Testis (tissue), 3 donors: ENCODE results near the gene EIF4E1B. TPM values are rescaled to one million over a fixed set of nuclear protein-coding genes. Genes with fewer than 3 reads are reported as not detected.

Source experiments
- DNase-seq: peaks from one replicate; pipeline ENCODE4 v3.0.0-alpha.2; 2019
- H3K27ac ChIP-seq, 2 donors: fragments of 200-600 bp; sonication (generic); one replicate each; pipeline ENCODE4 v1.5.1; 2019
- H3K27me3 ChIP-seq: fragments of 200-600 bp; sonication (generic); one replicate; pipeline ENCODE4 v1.5.1; 2019
- H3K36me3 ChIP-seq: fragments of 200-600 bp; sonication (generic); one replicate; pipeline ENCODE4 v1.5.1; 2017; ENCODE audit warnings: low read depth; ENCODE audit errors: missing control alignments
- H3K4me1 ChIP-seq: fragments of 200-600 bp; sonication (generic); one replicate; pipeline ENCODE4 v1.5.1; 2019
- H3K4me3 ChIP-seq, 2 donors: fragments of 200-600 bp; sonication (generic); one replicate each; pipeline ENCODE4 v1.5.1; 2017 to 2019
- H3K9me3 ChIP-seq: fragments of 200-600 bp; sonication (generic); one replicate; pipeline ENCODE4 v1.5.1; 2017
- CTCF ChIP-seq, 3 experiments: fragments of 450-650 bp in 2 of 3; fragments of 200-600 bp in 1 of 3; sonication (generic) in 1 of 3; IDR thresholded peaks; one replicate each; pipeline ENCODE4 v1.5.1; 2016 to 2019; ENCODE audit warnings: antibody characterized with exemption in 3 of 3, mild to moderate bottlenecking in 2 of 3, moderate library complexity in 1 of 3
- POLR2A ChIP-seq: fragments of 450-650 bp; IDR thresholded peaks from one replicate; pipeline ENCODE4 v1.6.1; 2017; ENCODE audit warnings: antibody characterized with exemption, mild to moderate bottlenecking, moderate library complexity
- WGBS, 2 donors: methylation state at CpG; one replicate each; pipeline ENCODE4 v1.1.5; 2018; 5-methylcytosine and 5-hydroxymethylcytosine counted together
- intact Hi-C: fragments of 100-400 bp; cut with DNase I; formaldehyde crosslinking; loops from one replicate; pipeline ENCODE4 v1.15.1; 2023; ENCODE audit warnings: low total_unique reads
- polyA plus RNA-seq: library from polyadenylated mRNA; stranded (reverse); fragments of 350-450 nt; fragmentation: Illumina TruSeq; extraction: RNeasy Lipid Tissue Mini Kit (QIAGEN cat#74804); gene quantifications from one replicate; pipeline ENCODE4 v1.2.3, GENCODE V29; 2014; ENCODE audit warnings: low read depth, low replicate concordance; ENCODE audit not compliant: insufficient read depth
- total RNA-seq, 2 donors: library from RNA; depleted of rRNA; stranded (reverse); fragments of >200 nt; gene quantifications; one replicate each; pipeline ENCODE4 v1.2.3, GENCODE V29; 2016

The EIF4E1B gene
- total and polyA plus RNA-seq, 3 donors from 2014 or later = 0.99 to 2.4 (median 1.0) TPM

GRCh38 chr5:176643491-176644219 lies 13.2 kb downstream of the EIF4E1B start:
- Histone ChIP-seq H3K36me3 (no peaks in the 10 kb centered on the region), H3K4me1 (peaks cover 24% of the 10 kb centered on the region), H3K27ac (no peak overlapping the region), H3K27me3 (no peaks in the 10 kb centered on the region), H3K9me3 (no peaks in the 10 kb centered on the region), H3K4me3 (no peak overlapping the region)
- 80 to 88% methylated on average over 7 to 11 of the region's 11 CpGs for WGBS, 2 donors
- TF ChIP-seq CTCF (IDR thresholded peaks at IDR 0.05) (no peak), POLR2A (no peak)
- no peak for DNase-seq
- intact Hi-C loops = no loop called here

GRCh38 chr5:176644294-176644693 lies 13.8 kb downstream of the EIF4E1B start:
- 79 to 83% methylated on average over 2 to 9 of the region's 9 CpGs for WGBS, 2 donors
- no peaks in the 10 kb centered on the region for H3K9me3 ChIP-seq
- H3K27ac ChIP-seq = no peak overlapping the region
- no peaks in the 10 kb centered on the region for H3K27me3 ChIP-seq
- no peak for DNase-seq
- no peaks in the 10 kb centered on the region for H3K36me3 ChIP-seq
- intact Hi-C loops = no loop called here
- TF ChIP-seq CTCF (IDR thresholded peaks at IDR 0.05) (no peak), POLR2A (no peak)
- peaks cover 27% of the 10 kb centered on the region for H3K4me1 ChIP-seq
- no peak overlapping the region for H3K4me3 ChIP-seq

GRCh38 chr5:176644878-176645670 lies 14.6 kb downstream of the EIF4E1B start:
- TF ChIP-seq CTCF (IDR thresholded peaks at IDR 0.05) = no peak
- TF ChIP-seq POLR2A = no peak
- peaks cover 30% of the 10 kb centered on the region for H3K4me1 ChIP-seq
- H3K36me3 ChIP-seq = no peaks in the 10 kb centered on the region
- H3K9me3 ChIP-seq = no peaks in the 10 kb centered on the region
- no peak overlapping the region for H3K27ac ChIP-seq
- no peaks in the 10 kb centered on the region for H3K27me3 ChIP-seq
- DNase-seq = no peak
- 89 to 96% methylated on average over 20 to 22 of the region's 22 CpGs for WGBS, 2 donors
- intact Hi-C loops = no loop called here
- no peak overlapping the region for H3K4me3 ChIP-seq

GRCh38 chr5:176646049-176646706 lies 15.7 kb downstream of the EIF4E1B start:
- Histone ChIP-seq H3K27ac (peak overlapping the region in 1 of 2 donors; percentile 63), H3K27me3 (no peaks in the 10 kb centered on the region), H3K9me3 (no peaks in the 10 kb centered on the region), H3K36me3 (no peaks in the 10 kb centered on the region), H3K4me3 (peak overlapping the region in 1 of 2 donors; percentile 70), H3K4me1 (peaks cover 41% of the 10 kb centered on the region)
- WGBS, 2 donors = 70 to 85% methylated on average over 7 of the region's 7 CpGs
- TF ChIP-seq POLR2A = no peak
- TF ChIP-seq CTCF (IDR thresholded peaks at IDR 0.05) = no peak
- intact Hi-C loops = no loop called here
- DNase-seq = no peak
